Cardiac muscle cell (in vitro differentiated cells and primary cell): ENCODE results near the gene SLC9A3. TPM values are rescaled to one million over a fixed set of nuclear protein-coding genes. Genes with fewer than 3 reads are reported as not detected.

Source experiments
- DNase-seq, 2 donors: peaks; one replicate each; pipeline versions ENCODE4 v3.0.0 to v3.0.0-alpha.2; 2010 to 2017; ENCODE audit warnings: low read depth in 1 of 2, low spot score in 1 of 2
- H3K27ac ChIP-seq: fragments of 200-600 bp; sonication (generic); 2 replicates; pipeline ENCODE4 v1.5.1; 2016
- H3K27me3 ChIP-seq: fragments of 200-600 bp; sonication (generic); 2 replicates; pipeline ENCODE4 v1.6.0; 2016; ENCODE audit warnings: control low read depth
- H3K36me3 ChIP-seq: fragments of 200-600 bp; sonication (generic); 2 replicates; pipeline ENCODE4 v1.5.1; 2016; ENCODE audit warnings: control low read depth
- H3K4me1 ChIP-seq: fragments of 200-600 bp; sonication (generic); 2 replicates; pipeline ENCODE4 v1.8.1; 2017; ENCODE audit warnings: low read depth, mild to moderate bottlenecking, mixed run types
- H3K4me3 ChIP-seq: fragments of 200-600 bp; sonication (generic); 2 replicates; pipeline ENCODE4 v1.5.1; 2016; ENCODE audit warnings: mild to moderate bottlenecking
- H3K9me3 ChIP-seq: fragments of 200-600 bp; sonication (generic); 2 replicates; pipeline ENCODE4 v1.5.1; 2017; ENCODE audit warnings: low read depth, mild to moderate bottlenecking, control low read depth
- polyA plus RNA-seq: library from polyadenylated mRNA; unstranded; fragments of >200 nt; fragmentation: Nextera tagmentation; extraction: Ambion mirVana; gene quantifications from 2 replicates; pipeline ENCODE4 v1.2.1, GENCODE V29; 2016
- total RNA-seq: library from RNA; depleted of rRNA; stranded (reverse); fragments of >200 nt; gene quantifications from 2 replicates; pipeline ENCODE4 v1.2.3, GENCODE V29; 2016
- TF ChIP-seq, protein P1 (sequence below): IDR thresholded peaks from 2 replicates; pipeline ENCODE4 v1.5.1; 2012; ENCODE audit warnings: low read depth, mild to moderate bottlenecking, low read length

SLC9A3 gene
- total and polyA plus RNA-seq, 2 experiments from 2014 or later, result 4.8 to 15.3 TPM

DNA sequence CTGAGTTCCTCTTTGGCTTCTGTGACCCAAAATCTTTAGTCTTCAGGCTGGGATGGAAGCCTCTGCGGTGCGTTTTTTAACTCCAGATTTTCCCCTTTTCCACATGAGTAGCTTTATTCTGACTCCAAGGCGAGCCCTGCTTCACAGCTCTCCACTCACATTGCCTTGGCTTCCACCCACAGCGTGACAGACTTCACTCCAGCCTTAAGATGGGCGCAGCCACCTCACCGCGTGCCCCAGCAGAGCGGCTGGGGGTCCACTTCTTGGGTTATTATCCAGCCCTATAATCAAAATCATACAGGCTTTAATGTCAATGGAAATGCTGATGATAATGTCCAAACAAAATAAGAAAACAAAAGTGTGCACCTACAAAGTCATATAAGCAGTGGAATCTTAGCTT lies 80.0 kb downstream of the SLC9A3 start:
- DNase-seq, result no peak
- Histone ChIP-seq H3K4me1 (peaks cover 7% of the 10 kb centered on the region), H3K9me3 (no peaks in the 10 kb centered on the region), H3K27ac (no peak overlapping the region), H3K36me3 (peaks cover 22% of the 10 kb centered on the region), H3K4me3 (peak overlapping the region; percentile 93), H3K27me3 (no peaks in the 10 kb centered on the region)
- TF ChIP-seq, protein P1, sequence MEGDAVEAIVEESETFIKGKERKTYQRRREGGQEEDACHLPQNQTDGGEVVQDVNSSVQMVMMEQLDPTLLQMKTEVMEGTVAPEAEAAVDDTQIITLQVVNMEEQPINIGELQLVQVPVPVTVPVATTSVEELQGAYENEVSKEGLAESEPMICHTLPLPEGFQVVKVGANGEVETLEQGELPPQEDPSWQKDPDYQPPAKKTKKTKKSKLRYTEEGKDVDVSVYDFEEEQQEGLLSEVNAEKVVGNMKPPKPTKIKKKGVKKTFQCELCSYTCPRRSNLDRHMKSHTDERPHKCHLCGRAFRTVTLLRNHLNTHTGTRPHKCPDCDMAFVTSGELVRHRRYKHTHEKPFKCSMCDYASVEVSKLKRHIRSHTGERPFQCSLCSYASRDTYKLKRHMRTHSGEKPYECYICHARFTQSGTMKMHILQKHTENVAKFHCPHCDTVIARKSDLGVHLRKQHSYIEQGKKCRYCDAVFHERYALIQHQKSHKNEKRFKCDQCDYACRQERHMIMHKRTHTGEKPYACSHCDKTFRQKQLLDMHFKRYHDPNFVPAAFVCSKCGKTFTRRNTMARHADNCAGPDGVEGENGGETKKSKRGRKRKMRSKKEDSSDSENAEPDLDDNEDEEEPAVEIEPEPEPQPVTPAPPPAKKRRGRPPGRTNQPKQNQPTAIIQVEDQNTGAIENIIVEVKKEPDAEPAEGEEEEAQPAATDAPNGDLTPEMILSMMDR, result no peak

DNA sequence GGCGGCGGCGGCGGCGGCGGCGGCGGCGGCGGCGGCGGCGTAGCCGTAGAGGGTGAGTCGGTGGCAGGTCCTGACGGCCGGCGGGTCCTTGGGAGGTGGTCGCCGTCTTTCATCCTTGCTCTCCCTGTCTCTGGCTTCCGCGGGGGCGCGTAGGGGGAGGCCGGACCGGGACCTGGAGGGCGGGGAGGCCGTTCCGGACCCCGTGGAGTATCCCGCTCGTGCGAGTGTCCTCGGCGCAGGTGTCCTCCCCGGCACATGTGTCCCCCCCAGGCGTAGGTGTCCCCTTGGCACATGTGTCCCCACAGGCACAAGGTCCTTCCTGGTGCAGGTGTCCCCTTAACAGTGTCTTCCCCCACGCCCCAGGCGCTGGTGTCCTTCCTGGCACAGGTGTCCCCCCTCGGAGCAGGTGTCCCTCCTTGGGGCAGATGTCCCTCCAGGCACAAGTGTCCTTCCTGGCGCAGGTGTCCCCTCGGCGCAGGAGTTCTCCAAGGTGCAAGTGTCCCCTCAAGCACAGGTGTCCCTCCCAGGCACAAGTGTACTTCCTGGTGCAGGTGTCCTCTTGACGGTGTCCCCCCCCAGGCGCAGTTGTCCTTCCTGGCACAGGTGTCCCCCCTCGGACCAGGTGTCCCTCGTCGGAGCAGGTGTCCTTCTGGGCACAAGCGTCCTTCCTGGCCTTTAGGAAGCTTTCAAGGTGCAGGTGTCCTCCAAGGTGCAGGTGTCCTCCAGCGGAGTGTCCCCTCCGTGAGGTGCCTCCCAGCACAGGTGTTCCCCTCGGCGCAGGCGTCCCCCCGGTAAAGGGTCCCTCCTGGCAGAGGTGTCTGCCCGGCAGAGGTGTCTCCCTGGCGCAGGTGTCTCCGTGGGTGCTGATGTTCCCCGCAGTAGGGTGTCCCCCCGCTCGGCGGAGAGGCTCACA lies 80.8 kb downstream of the SLC9A3 start:
- Histone ChIP-seq H3K27ac (no peak overlapping the region), H3K4me1 (peaks cover 7% of the 10 kb centered on the region)
- DNase-seq, result peak in 1 of 2 donors; percentile 2

DNA sequence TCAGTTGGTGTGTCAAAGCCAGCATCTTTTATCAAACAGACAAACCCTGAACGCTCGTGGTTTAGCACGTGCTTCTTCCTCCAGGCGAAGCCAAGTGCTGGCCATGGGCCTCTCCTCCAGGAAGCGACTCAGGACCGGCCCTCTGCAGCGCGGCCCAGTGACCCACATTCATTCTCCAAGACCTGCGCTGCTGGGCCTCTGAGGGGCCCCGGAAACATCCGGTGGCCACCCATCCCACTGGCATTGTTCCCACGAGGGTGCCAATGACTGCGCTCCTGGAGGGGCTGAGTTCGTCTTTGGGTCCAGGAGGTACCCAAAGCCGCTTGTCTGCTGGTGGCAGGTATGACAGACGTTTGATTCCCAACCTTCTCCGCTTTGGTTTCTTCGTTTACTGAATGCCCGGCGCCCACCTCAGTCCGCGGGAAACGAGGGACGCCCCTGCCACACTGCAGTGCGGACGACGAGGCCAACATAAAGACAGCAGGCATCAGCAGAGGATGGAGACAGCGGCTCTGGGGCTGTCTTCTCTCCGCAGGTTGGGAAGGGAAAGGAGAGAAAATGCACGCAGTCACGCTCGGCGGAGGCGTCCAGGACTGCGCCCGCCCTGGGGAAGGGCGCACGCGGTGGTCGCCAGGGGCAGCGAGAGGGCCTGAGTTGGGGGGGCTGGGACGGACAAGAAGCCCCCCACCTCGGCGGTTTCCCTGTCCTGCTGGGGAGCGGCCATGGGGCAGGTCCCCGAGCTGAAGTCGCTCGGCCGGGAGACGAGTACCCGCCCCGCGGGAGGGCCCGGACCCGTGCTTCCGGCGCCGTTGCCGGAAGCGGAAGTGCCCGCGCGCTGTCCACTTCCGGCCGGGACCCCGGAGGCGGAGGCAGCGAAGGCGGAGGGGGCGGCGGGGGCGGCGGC lies 81.7 kb downstream of the SLC9A3 start, which contains the start of gene EXOC3:
Gene EXOC3 (plus strand): TSS at position 842 of the 904 bp plus-strand sequence. CDS start 3,030 bp downstream, outside the sequence.
- DNase-seq, result peak; percentile 70 to 81
- TF ChIP-seq, protein P1, result no peak
- peaks cover 6% of the 10 kb centered on the region for H3K36me3 ChIP-seq
- H3K27me3 ChIP-seq, result no peaks in the 10 kb centered on the region
- H3K4me3 ChIP-seq, result peak within 1 kb of the TSS; percentile 93
- peaks cover 13% of the 10 kb centered on the region for H3K4me1 ChIP-seq
- no peaks in the 10 kb centered on the region for H3K9me3 ChIP-seq
- H3K27ac ChIP-seq, result peak within 1 kb of the TSS; percentile 82

More for the DNA sequence above, 80.8 kb downstream of the SLC9A3 start:
- peaks cover 15% of the 10 kb centered on the region for H3K36me3 ChIP-seq
- peak overlapping the region; percentile 93 for H3K4me3 ChIP-seq
- no peaks in the 10 kb centered on the region for H3K27me3 ChIP-seq
- TF ChIP-seq, protein P1, result no peak
- H3K9me3 ChIP-seq, result no peaks in the 10 kb centered on the region

DNA sequence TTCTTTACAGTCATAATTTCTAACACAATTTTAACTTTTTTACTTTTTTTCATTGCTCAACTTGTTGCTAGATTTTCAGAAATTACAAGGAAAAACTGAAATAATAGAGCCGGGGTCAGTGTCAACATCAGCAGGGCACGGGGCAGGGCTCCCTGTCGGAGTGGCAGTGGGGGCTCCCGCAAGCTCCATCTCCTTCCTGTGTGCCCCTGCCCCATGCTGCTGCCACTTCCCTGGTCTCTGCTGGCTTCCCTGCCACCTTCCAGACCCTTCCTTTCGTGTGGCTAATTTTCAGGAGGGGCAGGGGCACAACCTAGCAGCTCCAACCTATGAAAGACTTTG lies 82.3 kb downstream of the SLC9A3 start:
- H3K4me3 ChIP-seq, result peak overlapping the region; percentile 93
- H3K36me3 ChIP-seq, result peaks cover 1% of the 10 kb centered on the region
- peaks cover 19% of the 10 kb centered on the region for H3K4me1 ChIP-seq
- H3K9me3 ChIP-seq, result no peaks in the 10 kb centered on the region
- no peaks in the 10 kb centered on the region for H3K27me3 ChIP-seq
- no peak for DNase-seq
- no peak overlapping the region for H3K27ac ChIP-seq
- TF ChIP-seq, protein P1, result no peak

DNA sequence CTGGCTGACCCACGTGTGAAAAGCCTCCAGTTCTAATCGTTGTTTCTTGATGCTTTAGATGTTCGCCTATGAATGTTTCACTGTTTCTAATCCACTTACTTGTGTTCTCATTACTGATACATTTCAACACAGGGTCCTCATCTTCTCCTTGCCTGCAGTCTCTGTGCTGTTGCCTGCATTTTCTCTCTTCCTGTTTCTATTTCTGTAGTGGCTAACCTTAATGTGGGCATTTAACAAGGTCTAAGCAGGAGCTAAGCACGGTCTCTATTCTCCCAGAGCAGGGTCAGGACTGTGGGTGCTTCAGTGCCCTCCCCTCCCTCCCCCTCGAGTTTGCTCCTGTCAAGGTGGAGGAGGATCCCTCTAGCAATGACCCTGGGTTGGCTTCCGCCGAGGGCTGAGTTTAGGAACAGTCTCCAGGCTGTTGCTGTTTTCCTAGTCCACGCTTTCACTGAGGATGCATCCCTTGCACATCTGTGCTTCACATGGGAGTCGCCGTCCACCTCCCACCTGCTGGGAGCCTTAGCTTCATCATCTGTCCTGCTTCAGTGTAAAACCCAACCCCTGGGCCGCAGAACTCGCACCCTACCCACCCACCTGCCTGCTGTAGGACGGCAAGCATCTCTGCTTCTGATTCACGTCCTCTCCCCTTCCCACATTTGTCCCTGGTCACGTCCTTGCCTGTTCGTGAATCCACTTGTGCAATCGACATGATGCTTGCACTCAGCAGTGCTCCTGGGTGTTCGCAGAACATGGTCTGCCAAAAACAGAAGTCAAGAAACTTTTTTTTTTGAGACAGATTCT lies 83.6 kb downstream of the SLC9A3 start:
- DNase-seq, result no peak
- H3K4me3 ChIP-seq, result no peak overlapping the region
- no peaks in the 10 kb centered on the region for H3K9me3 ChIP-seq
- H3K27ac ChIP-seq, result no peak overlapping the region
- TF ChIP-seq, protein P1, result no peak
- H3K27me3 ChIP-seq, result no peaks in the 10 kb centered on the region
- peaks cover 22% of the 10 kb centered on the region for H3K4me1 ChIP-seq
- no peaks in the 10 kb centered on the region for H3K36me3 ChIP-seq
